PC-9 (cell line): ENCODE measurements around the gene ADAMTS2.

Source experiments
- EZH2 ChIP-seq: fragments of 200-600 bp; sonication (generic); IDR thresholded peaks from 2 replicates; pipeline ENCODE4 v1.8.0; 2017; ENCODE audit warnings: antibody characterized with exemption, low read depth
- TF ChIP-seq, protein P1 (sequence below): fragments of 200-600 bp; sonication (generic); conservative IDR thresholded peaks from 2 replicates; pipeline ENCODE4 v1.6.1; 2017; ENCODE audit warnings: mixed run types, antibody characterized with exemption, mild to moderate bottlenecking, moderate library complexity

DNA sequence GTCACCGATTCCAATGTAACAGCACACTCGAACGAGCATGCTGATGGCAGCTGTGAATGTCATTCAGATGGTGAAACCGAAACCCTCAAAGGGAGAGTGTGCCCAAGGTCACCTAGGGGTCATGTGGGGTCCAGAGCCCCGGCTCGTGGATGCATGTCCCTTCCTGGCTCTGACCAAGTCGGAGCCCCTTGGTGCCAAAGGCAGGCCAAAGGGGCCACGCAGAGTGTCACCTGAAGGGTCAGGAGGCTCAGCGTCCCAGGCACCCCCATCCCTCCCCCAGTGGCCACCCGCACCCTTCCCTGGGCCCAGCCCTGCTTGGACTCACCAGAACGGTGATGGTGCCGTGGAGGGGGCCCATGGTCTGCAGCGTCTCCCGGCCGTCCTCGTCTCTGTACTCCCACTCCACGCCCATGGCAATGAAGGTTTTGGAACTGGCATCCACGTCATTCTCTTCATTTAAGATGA, 215.6 kb downstream of the ADAMTS2 start:
- TF ChIP-seq, protein P1, sequence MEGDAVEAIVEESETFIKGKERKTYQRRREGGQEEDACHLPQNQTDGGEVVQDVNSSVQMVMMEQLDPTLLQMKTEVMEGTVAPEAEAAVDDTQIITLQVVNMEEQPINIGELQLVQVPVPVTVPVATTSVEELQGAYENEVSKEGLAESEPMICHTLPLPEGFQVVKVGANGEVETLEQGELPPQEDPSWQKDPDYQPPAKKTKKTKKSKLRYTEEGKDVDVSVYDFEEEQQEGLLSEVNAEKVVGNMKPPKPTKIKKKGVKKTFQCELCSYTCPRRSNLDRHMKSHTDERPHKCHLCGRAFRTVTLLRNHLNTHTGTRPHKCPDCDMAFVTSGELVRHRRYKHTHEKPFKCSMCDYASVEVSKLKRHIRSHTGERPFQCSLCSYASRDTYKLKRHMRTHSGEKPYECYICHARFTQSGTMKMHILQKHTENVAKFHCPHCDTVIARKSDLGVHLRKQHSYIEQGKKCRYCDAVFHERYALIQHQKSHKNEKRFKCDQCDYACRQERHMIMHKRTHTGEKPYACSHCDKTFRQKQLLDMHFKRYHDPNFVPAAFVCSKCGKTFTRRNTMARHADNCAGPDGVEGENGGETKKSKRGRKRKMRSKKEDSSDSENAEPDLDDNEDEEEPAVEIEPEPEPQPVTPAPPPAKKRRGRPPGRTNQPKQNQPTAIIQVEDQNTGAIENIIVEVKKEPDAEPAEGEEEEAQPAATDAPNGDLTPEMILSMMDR, result no peak
- TF ChIP-seq EZH2, result no peak
